ENCODE results near the gene RDH16.

DNA sequence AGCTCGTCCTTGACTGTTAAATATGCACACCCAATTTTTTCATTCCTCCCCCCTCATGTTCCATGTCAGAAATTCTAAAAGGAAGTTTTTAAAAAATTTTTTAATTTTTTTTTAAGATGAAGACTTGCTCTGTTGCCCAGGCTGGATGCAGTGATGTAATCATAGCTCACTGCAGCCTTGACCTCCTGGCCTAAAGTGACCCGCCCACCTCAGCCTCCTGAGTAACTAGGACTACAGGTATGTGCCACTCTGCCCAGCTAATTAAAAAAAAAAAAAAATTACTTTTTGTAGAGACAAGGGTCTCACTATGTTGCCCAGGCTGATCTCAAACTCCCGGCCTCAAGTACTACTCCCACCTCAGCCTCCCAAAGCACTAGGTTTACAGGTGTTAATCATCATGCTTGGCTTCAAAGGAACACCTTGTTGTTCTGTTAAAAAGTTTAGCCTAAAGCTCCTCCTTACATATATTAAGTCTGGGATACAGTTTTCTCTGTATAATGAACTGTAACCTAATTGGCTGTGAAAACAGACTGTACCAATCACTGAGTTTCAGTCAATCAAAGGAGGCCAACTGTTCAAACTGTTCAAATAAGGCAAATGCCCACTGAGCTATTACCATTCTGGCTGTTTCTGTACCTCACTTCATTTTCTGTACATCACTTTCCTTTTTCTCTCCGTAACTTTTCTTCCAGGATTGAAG, 41.0 kb downstream of the RDH16 start:
- TF ChIP-seq, protein P1, sequence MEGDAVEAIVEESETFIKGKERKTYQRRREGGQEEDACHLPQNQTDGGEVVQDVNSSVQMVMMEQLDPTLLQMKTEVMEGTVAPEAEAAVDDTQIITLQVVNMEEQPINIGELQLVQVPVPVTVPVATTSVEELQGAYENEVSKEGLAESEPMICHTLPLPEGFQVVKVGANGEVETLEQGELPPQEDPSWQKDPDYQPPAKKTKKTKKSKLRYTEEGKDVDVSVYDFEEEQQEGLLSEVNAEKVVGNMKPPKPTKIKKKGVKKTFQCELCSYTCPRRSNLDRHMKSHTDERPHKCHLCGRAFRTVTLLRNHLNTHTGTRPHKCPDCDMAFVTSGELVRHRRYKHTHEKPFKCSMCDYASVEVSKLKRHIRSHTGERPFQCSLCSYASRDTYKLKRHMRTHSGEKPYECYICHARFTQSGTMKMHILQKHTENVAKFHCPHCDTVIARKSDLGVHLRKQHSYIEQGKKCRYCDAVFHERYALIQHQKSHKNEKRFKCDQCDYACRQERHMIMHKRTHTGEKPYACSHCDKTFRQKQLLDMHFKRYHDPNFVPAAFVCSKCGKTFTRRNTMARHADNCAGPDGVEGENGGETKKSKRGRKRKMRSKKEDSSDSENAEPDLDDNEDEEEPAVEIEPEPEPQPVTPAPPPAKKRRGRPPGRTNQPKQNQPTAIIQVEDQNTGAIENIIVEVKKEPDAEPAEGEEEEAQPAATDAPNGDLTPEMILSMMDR (IDR thresholded peaks at IDR 0.05): no peak
- TF ChIP-seq POLR2A (IDR thresholded peaks at IDR 0.05): no peak
